Right cardiac atrium (tissue), 5 donors: Measurements from ENCODE around the gene CYTH2. TPM values are rescaled to one million over a fixed set of nuclear protein-coding genes. Genes with fewer than 3 reads are reported as not detected.

Experiments
- ATAC-seq, 2 donors: fragments of 200-7000 bp; cut with Tn5 transposase; one replicate each; pipeline versions ENCODE4 v1.8.0 to v1.9.1; 2020; ENCODE audit warnings: moderate library complexity in 2 of 2, mild to moderate bottlenecking in 1 of 2
- DNase-seq, 3 donors: peaks; one replicate each; pipeline ENCODE4 v3.0.0-alpha.2; 2020
- H3K27ac ChIP-seq: one replicate; pipeline ENCODE4 v1.5.1; 2013; ENCODE audit warnings: mild to moderate bottlenecking, low read length, control low read depth, moderate library complexity
- H3K27me3 ChIP-seq: one replicate; pipeline ENCODE4 v1.6.1; 2013; ENCODE audit not compliant: control insufficient read depth, insufficient read depth
- H3K4me1 ChIP-seq: one replicate; pipeline ENCODE4 v1.6.1; 2013; ENCODE audit warnings: low read length; ENCODE audit not compliant: control insufficient read depth, insufficient read depth
- H3K4me3 ChIP-seq: one replicate; pipeline ENCODE4 v1.5.1; 2013; ENCODE audit warnings: low read length, control low read depth
- H3K9me3 ChIP-seq: one replicate; pipeline ENCODE4 v1.6.1; 2013; ENCODE audit warnings: low read length; ENCODE audit not compliant: control insufficient read depth
- WGBS: extraction: QIAGEN DNeasy Blood & Tissue Kit; methylation state at CpG from one replicate; pipeline ENCODE4 v1.1.7; 2013; 5-methylcytosine and 5-hydroxymethylcytosine counted together
- intact Hi-C, 4 donors: fragments of 100-400 bp; cut with DNase I; formaldehyde crosslinking; loops; one replicate each; pipeline versions ENCODE4 v1.11.0 to v1.14.0; 2022 to 2023
- polyA plus RNA-seq: library from polyadenylated mRNA; stranded (reverse); fragments of 200-250 nt; gene quantifications from one replicate; pipeline ENCODE4 v1.2.3, GENCODE V29; 2013
- total RNA-seq, 4 donors: library from RNA; stranded (reverse); fragmentation: NEBNext Ultra II Directional; extraction: Animal tissue kit (Norgen Biotek cat#: 25700); gene quantifications; one replicate each; pipeline ENCODE4 v1.2.1, GENCODE V29; 2021
- donor health status: healthy with polysubstance abuse.
- donor health status: DM: no; HTN: yes; CAD: no.
- donor health status: DM: no; HTN: no; CAD: no.
- donor health status: DM: no; HTN: yes; CAD: no; lungs with severe emphysema.
- donor health status: DM: yes; HTN: yes; CAD: no.

Gene CYTH2
- total and polyA plus RNA-seq, 5 donors: 26.0 to 35.0 (median 28.5) TPM

GRCh38 chr19:48454150-48454730 lies 14.9 kb upstream of the CYTH2 start:
- intact Hi-C loops: no loop called here
- WGBS: 89% methylated on average over 22 of the region's 22 CpGs
- ATAC-seq: peak in 1 of 2 donors; percentile 14
- DNase-seq: peak in 2 of 3 donors; percentile 34 to 52
- Histone ChIP-seq H3K27ac (no peak overlapping the region), H3K9me3 (no peaks in the 10 kb centered on the region), H3K27me3 (no peaks in the 10 kb centered on the region), H3K4me1 (no peaks in the 10 kb centered on the region), H3K4me3 (no peak overlapping the region)

- no peak within 1 kb of the TSS for H3K4me3 ChIP-seq
- H3K9me3 ChIP-seq: no peaks in the 10 kb centered on the region
- no peak for ATAC-seq
- H3K4me1 ChIP-seq: no peaks in the 10 kb centered on the region
- H3K27me3 ChIP-seq: no peaks in the 10 kb centered on the region
- no peak within 1 kb of the TSS for H3K27ac ChIP-seq
- 80% methylated on average over 16 of the region's 16 CpGs for WGBS
- DNase-seq: peak in 2 of 3 donors; percentile 29 to 44
- intact Hi-C loops: no loop called here
These were observed 13.8 kb upstream of the CYTH2 start, which contains the start of gene KCNJ14 for GRCh38 chr19:48455171-48455907. Gene KCNJ14 (plus strand): TSS chr19:48455574. CDS start chr19:48461725, 6,151 bp downstream.

- intact Hi-C loops: no loop called here
- no peaks in the 10 kb centered on the region for H3K27me3 ChIP-seq
- no peaks in the 10 kb centered on the region for H3K9me3 ChIP-seq
- ATAC-seq (peak in 1 of 2 donors; percentile 36), DNase-seq (peak in 2 of 3 donors; percentile 31 to 45)
- H3K4me3 ChIP-seq: no peak overlapping the region
- no peaks in the 10 kb centered on the region for H3K4me1 ChIP-seq
- no peak overlapping the region for H3K27ac ChIP-seq
- 88% methylated on average over 11 of the region's 11 CpGs for WGBS
These were observed 13.1 kb upstream of the CYTH2 start for GRCh38 chr19:48455908-48456562.

GRCh38 chr19:48456864-48457263 lies 12.3 kb upstream of the CYTH2 start:
- ATAC-seq (no peak), DNase-seq (no peak)
- H3K27ac ChIP-seq: no peak overlapping the region
- intact Hi-C loops: no loop called here
- no peaks in the 10 kb centered on the region for H3K27me3 ChIP-seq
- no peaks in the 10 kb centered on the region for H3K4me1 ChIP-seq
- no peak overlapping the region for H3K4me3 ChIP-seq
- H3K9me3 ChIP-seq: no peaks in the 10 kb centered on the region
- WGBS: 95% methylated on average over 4 of the region's 4 CpGs

GRCh38 chr19:48458016-48458415 lies 11.2 kb upstream of the CYTH2 start:
- Histone ChIP-seq H3K4me1 (no peaks in the 10 kb centered on the region), H3K27ac (no peak overlapping the region), H3K4me3 (no peak overlapping the region), H3K27me3 (no peaks in the 10 kb centered on the region), H3K9me3 (no peaks in the 10 kb centered on the region)
- intact Hi-C loops: no loop called here
- no peak for ATAC-seq
- DNase-seq: no peak
- 89% methylated on average over 2 of the region's 2 CpGs for WGBS

GRCh38 chr19:48461651-48461981 lies 7.6 kb upstream of the CYTH2 start:
- intact Hi-C loops: no loop called here
- no peaks in the 10 kb centered on the region for H3K4me1 ChIP-seq
- no peak overlapping the region for H3K4me3 ChIP-seq
- H3K9me3 ChIP-seq: no peaks in the 10 kb centered on the region
- no peaks in the 10 kb centered on the region for H3K27me3 ChIP-seq
- WGBS: 89% methylated on average over 36 of the region's 36 CpGs
- ATAC-seq (peak in 1 of 2 donors; percentile 19), DNase-seq (no peak)
- H3K27ac ChIP-seq: no peak overlapping the region

GRCh38 chr19:48461982-48462655 lies 7.0 kb upstream of the CYTH2 start:
- ATAC-seq: peak; percentile 12 to 20
- 71% methylated on average over 62 of the region's 62 CpGs for WGBS

GRCh38 chr19:48465215-48465614 lies 4.0 kb upstream of the CYTH2 start:
- intact Hi-C loops: no loop called here
- no peaks in the 10 kb centered on the region for H3K4me1 ChIP-seq
- H3K27me3 ChIP-seq: no peaks in the 10 kb centered on the region
- DNase-seq (no peak), ATAC-seq (no peak)
- H3K27ac ChIP-seq: no peak overlapping the region
- no peak overlapping the region for H3K4me3 ChIP-seq
- no peaks in the 10 kb centered on the region for H3K9me3 ChIP-seq
- 91% methylated on average over 1 of the region's 1 CpG for WGBS

More at GRCh38 chr19:48461982-48462655, 7.0 kb upstream of the CYTH2 start:
- no peaks in the 10 kb centered on the region for H3K9me3 ChIP-seq
- H3K4me3 ChIP-seq: no peak overlapping the region
- H3K27me3 ChIP-seq: no peaks in the 10 kb centered on the region
- DNase-seq: peak in 1 of 3 donors; percentile 56
- intact Hi-C loops: no loop called here
- no peaks in the 10 kb centered on the region for H3K4me1 ChIP-seq
- H3K27ac ChIP-seq: no peak overlapping the region

GRCh38 chr19:48466561-48467325 lies 2.4 kb upstream of the CYTH2 start:
- DNase-seq (peak in 2 of 3 donors; percentile 55 to 63), ATAC-seq (no peak)
- 70% methylated on average over 16 of the region's 16 CpGs for WGBS
- H3K4me1 ChIP-seq: peaks cover 3% of the 10 kb centered on the region
- no peaks in the 10 kb centered on the region for H3K27me3 ChIP-seq
- no peak overlapping the region for H3K27ac ChIP-seq
- H3K4me3 ChIP-seq: no peak overlapping the region
- no peaks in the 10 kb centered on the region for H3K9me3 ChIP-seq
- intact Hi-C loops: no loop called here

GRCh38 chr19:48468772-48469288 lies 339 bp upstream of the CYTH2 start:
- Histone ChIP-seq H3K4me3 (peak overlapping the region; percentile 92), H3K9me3 (no peaks in the 10 kb centered on the region), H3K4me1 (peaks cover 3% of the 10 kb centered on the region), H3K27me3 (no peaks in the 10 kb centered on the region), H3K27ac (peak overlapping the region; percentile 96)
- under 1% methylated on average over 36 of the region's 36 CpGs for WGBS
- peak; percentile 95 to 96 for ATAC-seq
- DNase-seq: peak; percentile 100
- intact Hi-C loops: no loop called here
